Activated CD8-positive, alpha-beta T cell treated with anti-CD3 and anti-CD28 coated beads for 36 hours (primary cell): ENCODE measurements around the gene KRTAP4-8. TPM values are rescaled to one million over a fixed set of nuclear protein-coding genes. Genes with fewer than 3 reads are reported as not detected.
"Not testable (repeated sequence)": the region's sequence is repeated elsewhere in the genome, so short reads cannot be mapped to it uniquely, and the experiment has no call there.

ENCODE experiments used
- ATAC-seq: fragments of 200-7000 bp; cut with Tn5 transposase; one replicate; pipeline ENCODE4 v1.10.0; 2021; ENCODE audit warnings: mild to moderate bottlenecking, moderate library complexity
- CTCF ChIA-PET: fragments of 350-600 bp; sonication (Branson Sonifier 250); formaldehyde crosslinking; loops from one replicate; lab custom pipeline; 2021; ENCODE audit warnings: antibody characterized with exemption; lab: Charles Lee
- POLR2A ChIA-PET: fragments of 350-600 bp; sonication (Branson Sonifier 250); formaldehyde crosslinking; loops from one replicate; lab custom pipeline; 2021; ENCODE audit warnings: antibody characterized with exemption; lab: Charles Lee
- DNase-seq: peaks from one replicate; pipeline ENCODE4 v3.0.0-alpha.2; 2020
- H3K27ac Mint-ChIP-seq: one replicate; pipeline ENCODE4 v1.8.0; 2021; ENCODE audit warnings: mild to moderate bottlenecking, mixed read lengths
- H3K27me3 Mint-ChIP-seq: one replicate; pipeline ENCODE4 v1.8.0; 2021; ENCODE audit warnings: mixed read lengths
- H3K36me3 Mint-ChIP-seq: one replicate; pipeline ENCODE4 v1.8.0; 2021; ENCODE audit warnings: low read depth, mixed read lengths
- H3K4me1 Mint-ChIP-seq: one replicate; pipeline ENCODE4 v1.8.0; 2021; ENCODE audit warnings: low read depth, mixed read lengths
- H3K4me3 Mint-ChIP-seq: one replicate; pipeline ENCODE4 v1.8.0; 2021; ENCODE audit warnings: mild to moderate bottlenecking, moderate library complexity, mixed read lengths
- H3K9me3 Mint-ChIP-seq: one replicate; pipeline ENCODE4 v1.8.0; 2021; ENCODE audit warnings: mixed read lengths
- CTCF ChIP-seq: fragments of 200-600 bp; IDR thresholded peaks from one replicate; pipeline ENCODE4 v1.8.0; 2022; ENCODE audit warnings: antibody characterized with exemption, mild to moderate bottlenecking
- intact Hi-C: fragments of 100-400 bp; cut with micrococcal nuclease; formaldehyde crosslinking; loops from one replicate; pipeline ENCODE4 v1.10.0; 2022
- total RNA-seq, 2 experiments: library from RNA; stranded (reverse); gene quantifications; one replicate each; pipeline ENCODE4 v1.2.3, GENCODE V29; 2021

The KRTAP4-8 gene
- total RNA-seq, 2 experiments from 2014 or later: not detected

GRCh38 chr17:41061964-41062363 lies 36.0 kb downstream of the KRTAP4-8 start:
- H3K27me3 Mint-ChIP-seq: peaks cover 32% of the 10 kb centered on the region
- H3K4me3 Mint-ChIP-seq: no peak overlapping the region
- TF ChIP-seq CTCF: no peak
- H3K9me3 Mint-ChIP-seq: no peaks in the 10 kb centered on the region
- intact Hi-C loops: no loop called here
- DNase-seq (no peak), ATAC-seq (no peak)
- H3K36me3 Mint-ChIP-seq: no peaks in the 10 kb centered on the region
- ChIA-PET CTCF (no interaction called here), POLR2A (no interaction called here)
- no peaks in the 10 kb centered on the region for H3K4me1 Mint-ChIP-seq
- H3K27ac Mint-ChIP-seq: no peak overlapping the region

GRCh38 chr17:41060052-41060604 lies 37.8 kb downstream of the KRTAP4-8 start, which contains the start of gene KRTAP2-3:
Gene KRTAP2-3, minus strand, starts transcription at chr17:41060114. Its CDS starts 64 bp downstream, at chr17:41060050.
- no peak for ATAC-seq

GRCh38 chr17:41059276-41060051 lies 38.5 kb downstream of the KRTAP4-8 start:
- H3K4me3 Mint-ChIP-seq, H3K9me3 Mint-ChIP-seq, H3K27ac Mint-ChIP-seq, H3K4me1 Mint-ChIP-seq, intact Hi-C loops, DNase-seq, H3K36me3 Mint-ChIP-seq, ATAC-seq: not testable (repeated sequence)
- ChIA-PET POLR2A (interaction anchor here (1.0 kb wide), 1 partner anchor 40 kb away, joined by 3 read pairs; no protein-coding TSS in a partner anchor), CTCF (interaction anchor here (0.8 kb wide), 1 partner anchor 21 kb away, joined by 3 read pairs; no protein-coding TSS in a partner anchor)
- peaks cover 32% of the 10 kb centered on the region for H3K27me3 Mint-ChIP-seq

More at GRCh38 chr17:41060052-41060604, 37.8 kb downstream of the KRTAP4-8 start, which contains the start of gene KRTAP2-3:
- no peaks in the 10 kb centered on the region for H3K36me3 Mint-ChIP-seq
- H3K4me3 Mint-ChIP-seq: no peak within 1 kb of the TSS
- peaks cover 32% of the 10 kb centered on the region for H3K27me3 Mint-ChIP-seq
- TF ChIP-seq CTCF: no peak
- H3K27ac Mint-ChIP-seq: no peak within 1 kb of the TSS
- ChIA-PET POLR2A (interaction anchor here (1.0 kb wide), 1 partner anchor 41 kb away, joined by 3 read pairs; no protein-coding TSS in a partner anchor), CTCF (no interaction called here)
- intact Hi-C loops: no loop called here
- H3K9me3 Mint-ChIP-seq: no peaks in the 10 kb centered on the region
- DNase-seq: no peak
- H3K4me1 Mint-ChIP-seq: no peaks in the 10 kb centered on the region

- CTCF ChIA-PET: interaction anchor here (0.8 kb wide), 1 partner anchor 20 kb away, joined by 3 read pairs; no protein-coding TSS in a partner anchor
- Mint-ChIP-seq H3K9me3 (no peaks in the 10 kb centered on the region), H3K27me3 (peaks cover 33% of the 10 kb centered on the region), H3K27ac (no peak overlapping the region), H3K36me3 (no peaks in the 10 kb centered on the region), H3K4me3 (no peak overlapping the region), H3K4me1 (no peaks in the 10 kb centered on the region)
- no peak for TF ChIP-seq CTCF
- POLR2A ChIA-PET: no interaction called here
- intact Hi-C loops: no loop called here
- ATAC-seq (no peak), DNase-seq (no peak)
Observed at GRCh38 chr17:41058741-41059140, 39.2 kb downstream of the KRTAP4-8 start.

GRCh38 chr17:41057547-41057946 lies 40.4 kb downstream of the KRTAP4-8 start:
- CTCF ChIA-PET: no interaction called here
- POLR2A ChIA-PET: no interaction called here
- DNase-seq (no peak), ATAC-seq (no peak)
- intact Hi-C loops: no loop called here
- TF ChIP-seq CTCF: no peak
- H3K36me3 Mint-ChIP-seq: no peaks in the 10 kb centered on the region
- H3K4me1 Mint-ChIP-seq: no peaks in the 10 kb centered on the region
- no peaks in the 10 kb centered on the region for H3K9me3 Mint-ChIP-seq
- H3K27ac Mint-ChIP-seq: no peak overlapping the region
- H3K4me3 Mint-ChIP-seq: no peak overlapping the region
- peaks cover 34% of the 10 kb centered on the region for H3K27me3 Mint-ChIP-seq

- H3K27ac Mint-ChIP-seq, POLR2A ChIA-PET, DNase-seq, ATAC-seq, H3K36me3 Mint-ChIP-seq, H3K9me3 Mint-ChIP-seq, intact Hi-C loops, H3K4me1 Mint-ChIP-seq, CTCF ChIA-PET, H3K4me3 Mint-ChIP-seq: not testable (repeated sequence)
- peaks cover 22% of the 10 kb centered on the region for H3K27me3 Mint-ChIP-seq
Observed at GRCh38 chr17:41055130-41055529, 42.8 kb downstream of the KRTAP4-8 start, which contains the start of gene KRTAP2-2. Gene KRTAP2-2, minus strand, starts transcription at chr17:41055230. Its CDS starts 19 bp downstream, at chr17:41055211.

- H3K4me1 Mint-ChIP-seq, CTCF ChIA-PET, DNase-seq, H3K27ac Mint-ChIP-seq, ATAC-seq, H3K9me3 Mint-ChIP-seq, intact Hi-C loops, H3K4me3 Mint-ChIP-seq, POLR2A ChIA-PET, H3K36me3 Mint-ChIP-seq: not testable (repeated sequence)
- H3K27me3 Mint-ChIP-seq: peaks cover 21% of the 10 kb centered on the region
Observed at GRCh38 chr17:41054556-41054955, 43.4 kb downstream of the KRTAP4-8 start.
